NK-92 treated with Interleukin-12 subunit alpha and Interleukin-12 subunit beta, amount 100 ng/mL, for 24 hours (cell line): ENCODE data around the gene F8A3.
"Not testable (repeated sequence)": the region's sequence is repeated elsewhere in the genome, so short reads cannot be mapped to it uniquely, and the experiment has no call there.

Experiments
- DNase-seq: peaks from one replicate; lab custom pipeline; 2025; lab: John Stamatoyannopoulos, UW

F8A3 gene

DNA sequence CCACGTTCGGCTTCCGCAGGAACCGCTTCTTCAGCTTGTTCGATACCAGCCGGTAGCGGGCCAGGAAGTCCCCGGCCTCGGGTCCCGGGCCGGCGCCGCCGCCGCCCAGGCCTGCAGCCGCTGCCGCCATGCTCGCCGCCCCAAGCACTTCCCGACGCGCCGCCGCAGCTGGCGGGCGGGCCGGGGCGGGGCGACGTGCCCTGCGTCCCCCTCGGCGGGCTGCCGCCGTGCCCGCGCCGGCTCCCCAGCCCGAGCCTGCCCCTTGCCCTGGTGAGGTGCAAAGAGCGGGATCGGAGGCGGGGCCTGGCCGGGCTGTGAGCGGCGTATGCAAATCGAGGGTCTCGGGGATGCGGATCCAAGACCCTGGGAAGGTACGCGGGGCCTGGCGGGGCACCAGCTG lies at the start of gene F8A3:
Gene F8A3 (minus strand): TSS at position 150 of the 400 bp plus-strand sequence. CDS start 20 bp downstream, at position 130.
- not testable (repeated sequence) for DNase-seq

DNA sequence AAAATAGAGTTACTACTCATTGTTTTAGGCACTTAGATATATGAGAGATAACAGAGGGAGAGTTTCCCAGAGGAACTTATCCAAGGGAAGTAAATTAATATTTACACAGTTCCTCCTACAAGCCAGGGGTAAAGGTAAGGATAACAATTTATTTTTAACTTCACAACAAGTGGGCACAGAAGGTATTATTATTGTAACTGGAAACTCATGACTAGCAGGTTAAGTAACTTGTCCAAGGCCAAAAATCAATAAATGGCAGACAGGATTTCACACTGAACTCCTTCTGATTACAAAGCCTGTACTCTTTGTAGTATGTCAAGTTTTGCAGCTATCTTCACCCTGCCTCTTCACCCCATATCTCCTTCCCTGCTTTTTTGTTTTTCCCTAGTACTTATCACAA lies 46.9 kb upstream of the F8A3 start:
- DNase-seq: no peak

- not testable (repeated sequence) for DNase-seq
Measured at GRCh38 chrX:155495134-155495533, 36.7 kb upstream of the F8A3 start.

- DNase-seq: not testable (repeated sequence)
Measured at GRCh38 chrX:155491421-155491820, 33.0 kb upstream of the F8A3 start.

DNA sequence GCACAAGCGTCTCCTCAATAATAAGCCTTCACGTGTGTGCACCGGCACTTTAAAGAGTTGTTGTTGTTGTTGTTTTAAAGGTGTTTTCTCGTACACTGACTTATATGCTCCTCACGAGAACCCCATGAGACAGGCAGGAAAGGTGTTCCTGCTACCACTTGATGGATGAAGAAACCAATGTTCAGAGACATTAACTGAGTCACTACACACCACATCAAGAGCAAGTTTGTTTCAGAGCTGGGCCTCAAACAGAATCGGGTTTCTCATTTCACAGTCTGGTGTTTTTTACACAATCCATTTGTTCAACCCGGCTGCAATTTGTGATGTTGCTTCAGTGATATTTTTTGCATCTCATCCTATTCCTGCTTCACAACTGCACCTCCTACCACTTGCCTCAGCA lies 18.7 kb upstream of the F8A3 start:
- DNase-seq: not testable (repeated sequence)

DNA sequence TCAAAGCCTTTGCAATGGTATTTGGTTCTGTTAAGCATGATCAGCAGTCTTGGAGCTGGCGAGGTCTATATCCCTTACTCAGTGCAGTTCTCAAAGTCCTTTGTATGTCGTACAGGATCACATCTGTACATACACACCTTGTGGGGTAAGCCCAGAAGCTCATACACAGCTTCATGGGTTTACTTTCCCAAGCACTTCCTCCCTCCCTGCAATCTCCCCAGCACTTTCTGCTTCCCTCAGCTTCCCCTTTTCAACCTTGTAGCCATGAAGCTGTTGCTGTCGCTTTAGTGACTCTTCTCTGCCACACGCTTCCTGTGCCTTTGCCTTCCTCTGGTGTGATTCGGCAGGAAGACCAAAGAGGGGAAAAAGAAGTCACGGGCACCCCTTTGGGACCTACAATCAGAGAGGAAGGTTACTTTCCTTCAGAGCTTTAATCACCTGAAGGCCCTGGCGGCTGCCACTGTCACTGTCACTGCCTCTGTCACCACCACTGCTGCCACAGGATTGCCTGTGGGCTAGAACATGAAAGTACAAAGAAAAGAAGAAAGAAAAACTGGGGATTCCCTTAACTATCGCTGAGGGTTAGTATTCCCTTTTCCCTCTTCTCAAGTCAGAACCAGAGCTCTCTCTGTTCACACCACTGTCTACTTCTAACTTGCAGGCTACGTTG lies 8.0 kb upstream of the F8A3 start:
- not testable (repeated sequence) for DNase-seq

- DNase-seq: not testable (repeated sequence)
Measured at GRCh38 chrX:155460501-155460900, 2.1 kb upstream of the F8A3 start.

- DNase-seq: not testable (repeated sequence)
Measured at GRCh38 chrX:155457761-155458447, 516 bp downstream of the F8A3 start.

DNA sequence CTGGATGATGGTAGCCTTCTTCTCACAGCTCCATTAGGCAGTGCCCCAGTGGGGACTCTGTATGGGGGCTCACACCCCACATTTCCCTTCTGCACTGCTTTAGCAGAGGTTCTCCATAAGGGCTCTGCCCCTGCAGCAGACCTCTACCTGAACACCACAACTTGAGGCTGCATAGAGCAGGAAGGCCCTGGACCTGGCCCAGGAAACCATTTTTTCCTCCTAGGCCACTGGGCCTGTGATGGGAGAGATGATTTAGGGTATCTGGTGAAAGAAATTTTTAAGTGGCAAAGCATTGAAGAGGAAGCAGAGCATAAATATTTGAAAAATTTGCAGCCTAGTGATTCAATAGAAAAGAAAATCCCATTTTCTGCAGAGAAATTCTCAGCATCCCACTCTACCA lies 17.3 kb downstream of the F8A3 start:
- no peak for DNase-seq

GRCh38 chrX:155435744-155436112 lies 22.7 kb downstream of the F8A3 start:
- DNase-seq: no peak

DNA sequence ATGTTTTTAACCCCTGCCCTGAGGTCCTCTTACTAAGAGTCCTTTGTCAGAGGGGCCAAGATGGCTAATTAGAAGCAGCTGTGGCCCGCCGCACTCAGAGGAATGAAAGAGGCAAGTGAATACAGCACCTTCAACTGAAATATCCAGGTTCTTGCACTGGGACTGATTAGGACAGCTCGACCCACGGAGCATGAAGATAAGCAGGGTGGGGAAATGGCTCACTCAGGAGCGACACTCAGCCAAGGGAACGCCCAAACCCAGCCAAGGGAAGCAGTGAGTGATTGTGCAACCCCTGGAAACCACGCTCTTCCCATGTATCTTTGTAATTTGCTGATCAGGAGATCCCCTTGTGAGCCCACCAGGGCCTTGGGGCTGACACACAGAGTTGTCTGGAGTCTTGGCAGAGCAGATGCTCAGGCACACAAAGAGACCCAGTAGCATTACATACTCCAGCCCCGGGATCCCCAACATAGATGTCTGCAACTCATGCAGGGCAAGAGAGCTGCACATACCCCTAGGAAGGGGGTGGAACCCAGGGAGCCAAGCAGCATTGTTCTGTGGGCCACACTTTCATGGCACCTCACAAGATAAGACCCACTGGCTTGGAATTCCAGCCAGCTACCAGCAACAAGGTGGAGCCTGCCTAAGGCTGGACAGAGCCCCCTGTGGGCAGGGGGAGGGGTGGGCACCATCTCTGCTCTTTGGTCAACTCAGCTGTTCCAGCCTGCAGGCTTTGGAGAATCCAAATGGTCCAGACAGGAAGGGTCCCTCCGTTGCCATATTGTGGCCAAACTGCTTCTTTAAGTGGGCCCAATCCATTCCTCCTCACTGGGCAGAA lies 23.3 kb downstream of the F8A3 start:
- DNase-seq: no peak

DNA sequence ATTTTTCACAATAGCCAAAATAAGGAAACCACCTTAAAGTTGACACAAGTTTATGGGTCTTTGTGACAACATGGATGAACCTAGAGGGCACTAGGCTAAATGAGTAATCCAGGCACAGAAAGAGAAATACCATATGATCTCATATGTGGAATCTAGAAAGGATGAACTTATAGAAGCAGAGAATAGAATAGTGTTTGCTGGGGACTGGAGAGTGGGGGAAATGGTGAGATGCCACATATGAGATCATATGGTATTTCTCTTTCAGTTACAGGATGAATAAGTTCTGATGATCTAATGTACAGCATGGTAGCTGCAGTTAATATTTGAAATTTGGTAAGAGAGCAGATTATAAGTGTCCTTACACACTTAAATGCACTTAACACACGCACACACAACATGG lies 40.7 kb downstream of the F8A3 start:
- DNase-seq: no peak
